Measurements from ENCODE around the gene ASIC1.

The ASIC1 gene

GRCh38 chr12:50057000-50057841, at the start of gene ASIC1:
ASIC1 (plus strand) TSS chr12:50057596; CDS start chr12:50058767, 1,171 bp downstream.
- TF ChIP-seq ZFX (IDR thresholded peaks at IDR 0.05): no peak
- TF ChIP-seq, protein P1, sequence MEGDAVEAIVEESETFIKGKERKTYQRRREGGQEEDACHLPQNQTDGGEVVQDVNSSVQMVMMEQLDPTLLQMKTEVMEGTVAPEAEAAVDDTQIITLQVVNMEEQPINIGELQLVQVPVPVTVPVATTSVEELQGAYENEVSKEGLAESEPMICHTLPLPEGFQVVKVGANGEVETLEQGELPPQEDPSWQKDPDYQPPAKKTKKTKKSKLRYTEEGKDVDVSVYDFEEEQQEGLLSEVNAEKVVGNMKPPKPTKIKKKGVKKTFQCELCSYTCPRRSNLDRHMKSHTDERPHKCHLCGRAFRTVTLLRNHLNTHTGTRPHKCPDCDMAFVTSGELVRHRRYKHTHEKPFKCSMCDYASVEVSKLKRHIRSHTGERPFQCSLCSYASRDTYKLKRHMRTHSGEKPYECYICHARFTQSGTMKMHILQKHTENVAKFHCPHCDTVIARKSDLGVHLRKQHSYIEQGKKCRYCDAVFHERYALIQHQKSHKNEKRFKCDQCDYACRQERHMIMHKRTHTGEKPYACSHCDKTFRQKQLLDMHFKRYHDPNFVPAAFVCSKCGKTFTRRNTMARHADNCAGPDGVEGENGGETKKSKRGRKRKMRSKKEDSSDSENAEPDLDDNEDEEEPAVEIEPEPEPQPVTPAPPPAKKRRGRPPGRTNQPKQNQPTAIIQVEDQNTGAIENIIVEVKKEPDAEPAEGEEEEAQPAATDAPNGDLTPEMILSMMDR (conservative IDR thresholded peaks at IDR 0.05): no peak; the same call in 1 of the 2 replicates
- H3K27ac ChIP-seq: peak within 1 kb of the TSS; percentile 71

- no peak for TF ChIP-seq ZFX (IDR thresholded peaks at IDR 0.05)
- TF ChIP-seq, protein P1 (conservative IDR thresholded peaks at IDR 0.05): no peak
- H3K27ac ChIP-seq: no peak overlapping the region
Measured at GRCh38 chr12:50013361-50014147, 43.8 kb upstream of the ASIC1 start.

- TF ChIP-seq, protein P1 (conservative IDR thresholded peaks at IDR 0.05): no peak
- no peak for TF ChIP-seq ZFX (IDR thresholded peaks at IDR 0.05)
- no peak overlapping the region for H3K27ac ChIP-seq
Measured at GRCh38 chr12:50014342-50014741, 43.1 kb upstream of the ASIC1 start.

GRCh38 chr12:50016501-50017475, 40.6 kb upstream of the ASIC1 start:
- no peak for TF ChIP-seq ZFX (IDR thresholded peaks at IDR 0.05)
- TF ChIP-seq, protein P1 (conservative IDR thresholded peaks at IDR 0.05): no peak
- H3K27ac ChIP-seq: no peak overlapping the region

DNA sequence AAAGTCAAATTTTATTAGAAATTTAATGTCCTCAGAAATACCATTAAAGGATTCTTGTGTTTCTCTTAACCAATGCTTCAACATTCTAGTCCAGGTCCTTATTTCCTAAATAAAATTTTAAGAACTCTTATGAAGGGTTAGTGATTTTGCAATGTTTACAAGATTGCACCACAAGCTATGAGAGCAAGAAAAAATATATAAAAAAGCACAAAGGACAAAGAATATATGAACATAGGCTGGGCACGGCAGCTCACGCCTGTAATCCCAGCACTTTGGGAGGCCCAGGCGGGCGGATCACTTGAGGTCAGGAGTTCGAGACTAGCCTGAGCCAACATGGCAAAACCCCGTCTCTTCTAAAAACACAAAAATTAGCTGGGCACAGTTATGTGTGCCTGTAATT, 39.8 kb upstream of the ASIC1 start:
- no peak overlapping the region for H3K27ac ChIP-seq
- TF ChIP-seq, protein P1 (conservative IDR thresholded peaks at IDR 0.05): no peak
- no peak for TF ChIP-seq ZFX (IDR thresholded peaks at IDR 0.05)

DNA sequence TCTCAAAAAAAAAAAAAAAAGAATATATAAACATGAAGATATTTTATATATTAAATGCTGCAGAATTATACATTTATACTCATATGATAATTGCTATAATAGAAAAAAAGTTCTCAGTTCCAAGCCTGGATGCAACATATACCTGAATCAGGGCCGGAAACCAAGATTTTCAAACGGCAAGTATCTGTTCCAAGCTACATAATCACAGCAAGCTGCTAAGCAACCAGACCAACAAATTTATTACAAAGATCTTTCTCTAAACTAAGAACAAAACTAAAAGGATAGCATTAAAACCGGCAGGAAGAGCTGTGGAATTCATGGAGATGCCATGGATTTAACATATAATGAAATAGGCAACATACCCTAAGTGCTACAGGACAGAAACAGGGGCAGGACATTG, 39.2 kb upstream of the ASIC1 start:
- no peak overlapping the region for H3K27ac ChIP-seq
- TF ChIP-seq, protein P1 (conservative IDR thresholded peaks at IDR 0.05): no peak
- no peak for TF ChIP-seq ZFX (IDR thresholded peaks at IDR 0.05)
